C4-2B (cell line): ENCODE data around the gene MAD2L1BP.
"Not testable (repeated sequence)": the region's sequence is repeated elsewhere in the genome, so short reads cannot be mapped to it uniquely, and the experiment has no call there.

Experiments
- H3K27ac ChIP-seq: fragments of 450-650 bp; 2 replicates; pipeline ENCODE4 v1.5.1; 2017
- ZFX ChIP-seq: fragments of 450-650 bp; IDR thresholded peaks from 2 replicates; pipeline ENCODE4 v1.6.1; 2017
- TF ChIP-seq, protein P1 (sequence below): fragments of 450-650 bp; conservative IDR thresholded peaks from 2 replicates; pipeline ENCODE4 v1.5.1; 2017; ENCODE audit warnings: mild to moderate bottlenecking

MAD2L1BP gene

DNA sequence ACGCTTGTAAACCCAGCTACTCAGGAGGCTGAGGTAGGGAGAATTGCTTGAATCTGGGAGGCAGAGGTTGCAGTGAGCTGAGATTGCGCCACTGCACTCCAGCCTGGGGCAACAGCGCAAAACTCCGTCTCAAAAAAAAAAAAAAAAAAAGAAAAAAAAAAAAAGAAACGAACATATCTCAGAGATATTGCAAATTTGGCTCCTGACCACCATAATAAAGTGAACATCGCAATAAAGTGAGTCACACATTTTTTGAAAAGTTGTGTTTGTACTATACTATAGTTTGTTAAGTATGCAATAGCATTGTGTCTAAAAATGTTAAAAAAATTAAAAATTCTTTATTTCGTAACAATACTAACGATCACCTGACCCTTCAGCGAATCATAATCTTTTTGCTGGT is 22.5 kb downstream of the MAD2L1BP start:
- H3K27ac ChIP-seq: no peak overlapping the region
- TF ChIP-seq, protein P1, sequence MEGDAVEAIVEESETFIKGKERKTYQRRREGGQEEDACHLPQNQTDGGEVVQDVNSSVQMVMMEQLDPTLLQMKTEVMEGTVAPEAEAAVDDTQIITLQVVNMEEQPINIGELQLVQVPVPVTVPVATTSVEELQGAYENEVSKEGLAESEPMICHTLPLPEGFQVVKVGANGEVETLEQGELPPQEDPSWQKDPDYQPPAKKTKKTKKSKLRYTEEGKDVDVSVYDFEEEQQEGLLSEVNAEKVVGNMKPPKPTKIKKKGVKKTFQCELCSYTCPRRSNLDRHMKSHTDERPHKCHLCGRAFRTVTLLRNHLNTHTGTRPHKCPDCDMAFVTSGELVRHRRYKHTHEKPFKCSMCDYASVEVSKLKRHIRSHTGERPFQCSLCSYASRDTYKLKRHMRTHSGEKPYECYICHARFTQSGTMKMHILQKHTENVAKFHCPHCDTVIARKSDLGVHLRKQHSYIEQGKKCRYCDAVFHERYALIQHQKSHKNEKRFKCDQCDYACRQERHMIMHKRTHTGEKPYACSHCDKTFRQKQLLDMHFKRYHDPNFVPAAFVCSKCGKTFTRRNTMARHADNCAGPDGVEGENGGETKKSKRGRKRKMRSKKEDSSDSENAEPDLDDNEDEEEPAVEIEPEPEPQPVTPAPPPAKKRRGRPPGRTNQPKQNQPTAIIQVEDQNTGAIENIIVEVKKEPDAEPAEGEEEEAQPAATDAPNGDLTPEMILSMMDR: no peak
- TF ChIP-seq ZFX: no peak

DNA sequence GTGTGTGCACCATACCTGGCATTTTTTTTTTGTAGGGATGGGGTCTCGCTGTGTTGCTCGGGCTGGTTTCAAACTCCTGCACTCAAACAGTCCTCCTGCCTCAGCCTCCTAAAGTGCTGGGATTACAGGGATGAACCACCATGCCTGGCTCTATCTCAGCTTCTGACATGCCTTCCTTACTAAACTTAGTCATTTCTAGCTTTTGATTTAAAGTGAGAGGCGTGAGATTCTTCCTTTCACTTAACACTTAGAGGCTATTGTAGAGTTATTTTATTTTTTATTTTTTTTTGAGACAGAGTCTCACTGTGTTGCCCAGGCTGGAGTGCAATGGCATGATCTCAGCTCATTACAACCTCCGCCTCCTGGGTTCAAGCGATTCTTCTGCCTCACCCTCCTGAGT is 27.3 kb downstream of the MAD2L1BP start:
- not testable (repeated sequence) for H3K27ac ChIP-seq

DNA sequence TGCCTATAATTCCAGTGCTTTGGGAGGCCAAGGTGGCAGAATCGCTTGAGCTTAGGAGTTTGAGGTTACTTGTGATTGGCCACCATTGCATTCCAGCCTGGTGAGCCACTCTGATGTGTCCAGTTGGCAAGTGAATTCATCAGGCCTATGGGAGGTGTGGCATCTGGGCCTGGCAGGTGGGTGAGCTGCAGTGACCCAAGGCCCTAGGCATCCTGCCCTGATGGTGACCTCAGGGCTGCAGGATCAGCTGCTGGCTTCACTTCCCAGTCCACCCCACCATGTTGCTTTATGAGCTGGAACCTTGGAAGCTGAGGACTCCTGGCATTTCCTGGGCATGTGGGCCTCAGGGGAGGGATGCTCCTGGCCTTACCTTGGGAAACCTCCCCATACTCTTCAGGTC is 29.7 kb downstream of the MAD2L1BP start:
- no peak for TF ChIP-seq ZFX
- TF ChIP-seq, protein P1: no peak

DNA sequence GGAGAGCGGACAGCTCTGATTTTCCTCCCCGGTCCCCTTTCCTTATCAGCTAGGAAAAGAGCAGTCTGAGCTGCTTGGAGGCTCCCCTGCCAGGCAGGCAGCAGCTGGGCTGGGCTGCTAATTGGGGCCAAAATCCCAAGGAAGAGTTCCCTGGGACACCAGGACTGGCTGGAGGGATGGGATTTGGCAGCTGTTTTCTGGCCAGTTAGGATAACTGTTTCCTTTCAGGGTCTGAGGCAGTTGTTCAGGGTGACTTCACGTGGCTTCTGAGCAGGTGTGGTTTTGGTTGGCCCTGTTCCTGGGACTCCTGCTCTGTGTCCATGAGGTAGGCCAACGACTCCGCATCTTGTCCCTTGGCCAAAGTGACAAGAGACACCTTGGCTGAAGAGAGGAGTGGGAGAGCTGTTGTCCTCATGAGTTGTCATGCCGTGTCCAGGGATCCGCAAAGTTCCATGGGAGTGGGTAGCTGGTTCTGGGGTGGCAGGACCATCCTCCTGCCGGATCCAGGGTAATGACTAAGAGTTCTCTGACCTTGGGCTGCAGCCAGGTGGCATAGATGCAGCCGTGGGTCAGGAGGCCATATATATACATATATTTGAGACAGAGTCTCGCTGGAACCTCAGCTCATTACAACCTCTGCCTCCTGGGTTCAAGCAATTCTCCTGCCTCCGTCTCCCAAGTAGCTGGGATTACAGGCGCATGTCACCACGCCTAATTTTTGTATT is 30.7 kb downstream of the MAD2L1BP start:
- H3K27ac ChIP-seq: no peak overlapping the region
- TF ChIP-seq, protein P1: no peak
- no peak for TF ChIP-seq ZFX

More for the DNA sequence above, 29.7 kb downstream of the MAD2L1BP start:
- no peak overlapping the region for H3K27ac ChIP-seq

DNA sequence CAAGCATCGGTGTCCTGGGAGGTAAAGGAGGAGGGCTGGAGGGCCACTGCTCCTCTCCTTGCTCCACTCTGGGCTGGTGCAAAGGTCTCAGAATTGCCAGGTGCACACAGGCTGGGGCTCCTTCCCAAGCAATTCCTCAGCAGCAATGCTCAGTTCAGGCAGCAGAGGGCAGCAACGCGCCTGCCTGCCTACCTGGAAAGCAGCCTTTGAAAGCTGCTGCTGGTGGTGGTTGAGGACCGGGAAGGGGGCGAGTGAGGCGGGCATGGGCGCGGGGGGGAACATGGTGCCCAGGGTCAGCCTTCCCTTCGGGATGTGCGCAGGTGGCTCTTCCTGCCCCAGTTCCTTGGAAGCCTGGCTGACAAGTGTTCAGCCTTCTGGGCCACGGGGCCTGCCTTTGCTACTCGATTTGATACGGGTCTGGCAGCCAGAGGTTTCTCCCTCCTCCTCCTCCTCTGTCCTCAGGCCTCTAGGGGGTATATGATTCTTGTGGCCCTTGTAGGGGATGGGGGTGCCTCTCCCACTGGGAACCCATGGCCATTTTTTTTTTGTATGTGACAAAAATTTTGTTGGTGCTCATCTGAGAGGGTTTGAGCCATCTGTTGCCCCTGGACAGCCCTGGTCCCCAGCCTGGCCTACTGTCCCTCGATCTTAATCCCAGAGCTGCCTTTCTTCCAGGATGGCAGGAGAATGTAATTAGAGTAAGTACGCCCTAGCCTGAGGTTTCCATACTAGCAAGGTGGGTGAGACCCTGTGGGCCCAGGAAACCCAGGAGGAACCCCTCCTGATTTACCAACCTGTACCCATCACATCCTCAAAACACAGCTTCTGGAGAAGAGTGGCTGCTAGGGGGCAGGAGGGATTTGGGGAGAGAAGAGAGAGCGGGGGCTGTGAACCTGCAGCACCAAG is 31.9 kb downstream of the MAD2L1BP start:
- peak overlapping the region; percentile 55 for H3K27ac ChIP-seq
- TF ChIP-seq, protein P1: peak; percentile 96
- no peak for TF ChIP-seq ZFX

DNA sequence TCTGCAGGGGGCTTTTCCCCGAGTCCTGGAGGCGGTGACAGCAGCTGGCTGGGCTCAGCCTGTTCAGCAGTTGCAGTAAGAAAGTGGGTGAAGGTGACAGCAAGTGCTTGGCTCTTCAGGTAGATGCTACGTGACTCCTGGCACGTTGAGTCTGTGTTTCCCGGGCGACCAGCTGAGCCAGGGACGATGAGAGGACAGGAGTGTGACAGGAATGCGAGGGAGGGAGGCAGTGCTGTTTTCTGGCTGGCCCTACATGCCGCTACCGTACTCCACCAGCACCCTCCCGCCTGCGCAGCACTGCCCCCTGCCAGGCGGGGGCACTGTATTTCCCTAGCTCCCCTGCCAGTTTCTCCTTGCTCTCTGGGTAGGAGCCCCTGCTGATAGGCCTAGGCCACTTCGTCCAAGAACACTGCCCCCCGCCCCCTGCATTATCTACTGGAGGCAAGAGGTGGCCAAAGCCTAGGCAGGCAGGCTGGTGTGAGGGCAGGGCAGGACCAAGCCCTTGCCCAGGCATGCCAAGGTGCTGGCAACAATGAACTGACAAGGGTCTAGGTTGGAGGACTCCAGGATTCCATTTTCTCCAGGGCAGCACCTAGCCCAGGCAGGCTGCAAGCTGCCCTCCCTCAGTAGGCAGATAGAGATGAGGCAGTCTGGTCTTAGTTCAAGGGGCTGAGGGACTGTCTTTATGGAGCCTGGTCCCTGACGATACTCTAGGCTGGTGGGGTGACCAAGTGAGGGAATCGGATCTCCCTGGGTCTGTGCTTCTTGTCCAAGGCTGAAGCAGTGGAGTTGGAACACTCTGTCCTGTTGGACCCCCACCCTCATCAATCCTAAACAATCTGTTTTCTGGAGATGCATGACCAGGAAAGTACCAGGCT is 32.8 kb downstream of the MAD2L1BP start:
- peak overlapping the region; percentile 55 for H3K27ac ChIP-seq

More for the DNA sequence above, 32.8 kb downstream of the MAD2L1BP start:
- no peak for TF ChIP-seq ZFX
- TF ChIP-seq, protein P1: no peak; the same call in 1 of the 2 replicates
